HUDEP-2 (cell line): ENCODE results near the gene RIMBP2.
"Not testable (repeated sequence)": the region's sequence is repeated elsewhere in the genome, so short reads cannot be mapped to it uniquely, and the experiment has no call there.

Experiments
- DNase-seq, 76 experiments: peaks; one replicate each; lab custom pipeline; 2025; ENCODE audit not compliant: unreplicated experiment in 76 of 76; lab: John Stamatoyannopoulos, UW

RIMBP2 gene

DNA sequence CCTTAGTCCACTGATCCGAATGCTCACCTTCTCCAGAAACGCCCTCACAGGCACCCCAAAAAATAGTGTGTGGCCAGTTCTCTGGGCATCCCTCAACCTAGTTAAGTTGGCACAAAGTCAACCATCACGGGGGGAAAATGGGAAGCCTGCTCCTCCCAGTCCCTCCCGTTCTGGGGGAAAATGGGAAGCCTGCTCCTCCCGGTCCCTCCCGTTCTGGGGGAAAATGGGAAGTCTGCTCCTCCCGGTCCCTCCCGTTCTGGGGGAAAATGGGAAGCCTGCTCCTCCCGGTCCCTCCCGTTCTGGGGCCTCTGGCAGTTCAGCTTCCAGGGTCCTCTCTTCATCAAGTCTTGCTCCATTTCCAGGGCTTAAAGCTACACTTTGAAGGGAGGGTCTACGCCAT lies 106.1 kb downstream of the RIMBP2 start:
- DNase-seq = no peak

DNA sequence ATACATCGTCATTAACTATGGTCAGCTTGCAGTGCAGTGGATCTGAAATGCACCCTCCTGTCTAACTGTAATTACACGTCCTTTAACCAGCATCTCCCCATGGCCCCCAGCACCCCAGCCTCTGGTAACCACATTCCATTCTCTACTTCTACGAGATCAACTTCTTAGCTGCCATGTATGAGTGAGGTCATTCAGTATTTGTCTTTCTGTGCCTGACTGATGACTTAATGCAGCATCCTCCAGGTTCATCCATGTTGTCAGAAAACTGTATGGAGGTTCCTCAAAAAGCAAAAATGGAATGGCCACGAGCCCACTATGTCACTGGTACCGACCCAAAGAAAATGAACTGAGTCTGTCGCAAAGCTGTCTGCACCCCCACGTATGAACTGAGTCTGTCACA lies 107.3 kb downstream of the RIMBP2 start:
- no peak for DNase-seq

DNA sequence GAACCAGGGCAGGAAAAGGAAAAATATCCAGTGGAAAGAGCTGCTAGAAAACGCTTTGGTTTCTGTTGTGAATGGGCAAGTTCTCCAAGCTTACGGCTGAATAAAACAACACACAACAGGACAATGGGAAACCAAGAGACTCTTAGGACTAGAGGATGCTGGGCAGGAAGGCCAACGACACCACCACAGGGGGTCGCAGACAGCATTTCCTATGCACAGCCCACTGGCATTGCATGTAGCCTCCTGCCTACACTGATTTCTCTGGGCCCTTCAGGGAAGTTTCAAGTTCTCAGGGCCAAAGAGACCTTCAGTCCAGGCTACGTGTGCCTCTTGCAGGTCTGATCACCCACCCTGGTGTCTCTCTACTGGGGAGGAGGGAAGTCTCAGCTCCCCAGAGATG lies 108.0 kb downstream of the RIMBP2 start:
- no peak for DNase-seq

DNA sequence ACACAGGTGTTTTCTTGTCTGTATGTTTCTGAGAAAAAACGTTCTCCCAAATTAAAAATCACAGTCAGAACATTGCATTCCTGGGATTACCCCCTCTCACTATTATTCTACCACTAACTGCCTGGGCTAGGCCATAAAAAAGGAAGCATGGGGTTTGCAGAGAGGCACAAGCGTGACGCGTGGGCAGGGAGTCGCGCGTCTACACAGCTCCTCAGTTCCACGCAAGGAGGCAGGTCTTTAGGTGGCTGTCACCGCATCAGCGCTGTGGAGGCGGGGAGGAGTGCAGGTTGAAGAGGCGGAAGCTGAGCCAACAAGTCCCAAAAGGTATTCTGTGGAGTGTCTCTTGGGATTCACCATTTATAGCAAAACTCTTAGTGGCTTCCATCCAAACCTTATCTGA lies 109.9 kb downstream of the RIMBP2 start:
- DNase-seq = no peak

DNA sequence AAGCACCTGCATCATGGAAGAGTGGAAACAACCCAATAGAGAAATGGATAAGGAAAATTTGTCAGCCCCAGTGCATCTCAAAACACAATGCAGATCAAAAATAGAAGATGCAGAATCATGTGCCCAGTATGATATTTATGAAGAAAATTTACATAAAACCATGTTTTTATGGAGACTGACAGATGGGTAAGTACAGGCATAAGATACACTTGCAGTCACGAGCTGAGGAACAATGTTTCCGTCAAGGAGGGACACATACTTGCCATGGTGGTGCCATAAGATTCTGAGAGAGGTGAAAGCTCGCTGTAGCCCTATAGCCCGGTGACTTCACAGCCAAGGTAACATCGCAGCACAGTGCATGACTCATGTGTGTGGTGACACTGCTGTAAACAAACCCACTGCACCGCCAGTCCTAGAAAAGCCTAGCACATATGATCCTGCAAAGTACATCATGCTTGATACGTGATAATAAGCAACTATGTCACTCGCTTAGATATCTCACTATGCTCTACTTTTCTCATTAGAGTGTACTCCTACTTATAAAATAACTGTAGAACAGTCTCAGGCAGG lies 112.6 kb downstream of the RIMBP2 start:
- DNase-seq = no peak

DNA sequence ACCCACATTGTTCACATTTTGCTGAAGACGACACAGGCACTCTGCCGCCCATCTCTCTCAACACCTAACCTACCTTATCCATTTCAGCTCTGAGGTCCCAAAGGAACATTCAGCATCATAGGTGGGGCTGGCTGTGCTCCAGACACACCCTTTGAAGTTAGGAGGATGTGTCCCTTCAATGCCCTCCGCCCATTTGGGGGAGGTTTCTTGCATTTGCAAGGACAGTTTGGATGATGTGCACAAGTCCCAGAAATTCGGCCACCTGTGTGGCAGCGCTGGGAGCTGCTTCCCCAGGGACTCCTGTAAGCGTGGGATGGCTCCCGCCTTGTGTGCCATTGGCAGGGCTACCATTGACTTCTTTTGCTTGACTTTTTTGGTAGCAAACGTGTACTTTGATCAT lies 113.8 kb downstream of the RIMBP2 start:
- no peak for DNase-seq

DNA sequence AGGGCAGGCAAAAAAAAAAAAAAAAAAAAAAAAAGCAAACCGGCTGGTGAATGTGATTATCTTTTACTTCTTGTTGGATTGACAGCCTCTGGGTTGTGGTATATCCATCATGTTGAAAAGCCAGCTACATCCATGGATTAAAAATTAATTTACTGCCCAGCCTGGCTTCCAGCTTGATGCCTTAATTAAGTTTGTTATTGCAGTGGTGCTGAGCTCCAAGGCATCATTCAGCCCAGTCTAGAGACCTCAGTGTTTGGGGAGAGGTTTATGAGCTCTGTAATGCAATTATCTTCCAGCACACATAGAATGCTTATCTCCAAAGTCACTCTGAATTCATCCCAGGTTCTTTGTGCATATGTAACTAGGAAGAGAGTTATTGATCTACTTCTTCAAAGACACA lies 114.8 kb downstream of the RIMBP2 start:
- no peak for DNase-seq

DNA sequence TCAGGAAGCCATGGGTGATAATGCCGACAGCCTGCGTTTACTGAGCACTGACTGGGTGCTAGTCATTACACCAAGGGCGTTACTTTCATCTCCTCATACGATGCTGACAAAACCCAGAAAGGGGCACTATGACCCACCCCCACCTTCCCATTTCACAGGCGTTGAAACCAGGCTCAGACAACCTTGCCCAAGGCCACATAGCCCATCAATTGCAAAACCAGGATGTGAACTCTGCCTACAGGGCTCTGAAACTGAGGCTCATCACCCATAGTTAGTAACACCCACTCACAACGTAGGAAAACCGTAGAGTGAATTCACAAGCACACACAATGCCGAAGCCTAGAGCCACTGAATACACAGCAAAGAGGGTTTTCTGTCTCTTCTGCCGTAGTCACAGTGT lies 119.9 kb downstream of the RIMBP2 start:
- no peak for DNase-seq

DNA sequence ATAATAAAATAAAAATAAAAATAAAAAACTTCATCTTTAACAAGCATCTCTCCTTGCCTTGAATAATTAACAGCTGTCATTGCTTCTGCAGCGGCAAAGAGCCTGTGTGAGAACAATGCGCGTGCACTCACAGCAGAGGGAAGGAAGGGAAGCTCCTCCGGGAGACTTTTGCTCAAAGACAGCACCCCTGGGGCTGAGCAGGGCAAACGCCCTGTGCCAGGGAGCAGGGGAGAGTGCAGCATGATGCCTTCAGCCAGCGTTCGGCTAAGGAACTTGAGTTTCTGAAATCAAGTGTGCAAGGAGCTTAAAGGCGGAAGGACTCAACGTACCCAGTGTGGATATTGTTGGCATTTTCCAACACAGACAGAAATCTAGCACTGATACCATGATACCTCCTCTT lies 120.5 kb downstream of the RIMBP2 start:
- no peak for DNase-seq

DNA sequence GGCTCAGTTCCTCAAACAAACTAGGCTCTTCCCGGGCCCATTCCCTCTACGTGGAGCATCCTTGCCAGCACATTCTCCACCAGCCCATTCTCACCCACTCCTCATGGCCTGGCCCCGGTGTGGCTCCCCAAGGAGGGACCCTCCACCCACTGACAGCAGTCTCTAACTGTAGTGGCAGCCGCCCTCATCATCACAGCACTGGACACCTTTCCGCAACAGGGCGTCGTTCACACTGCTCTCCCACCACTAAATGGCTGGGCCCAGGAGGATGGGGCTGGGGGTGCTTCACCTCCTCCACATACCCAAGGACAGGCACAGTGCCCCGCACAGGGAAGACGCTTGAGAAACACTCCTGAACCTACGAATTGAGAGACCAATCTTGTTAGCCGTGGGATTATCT lies 123.0 kb downstream of the RIMBP2 start:
- no peak for DNase-seq

DNA sequence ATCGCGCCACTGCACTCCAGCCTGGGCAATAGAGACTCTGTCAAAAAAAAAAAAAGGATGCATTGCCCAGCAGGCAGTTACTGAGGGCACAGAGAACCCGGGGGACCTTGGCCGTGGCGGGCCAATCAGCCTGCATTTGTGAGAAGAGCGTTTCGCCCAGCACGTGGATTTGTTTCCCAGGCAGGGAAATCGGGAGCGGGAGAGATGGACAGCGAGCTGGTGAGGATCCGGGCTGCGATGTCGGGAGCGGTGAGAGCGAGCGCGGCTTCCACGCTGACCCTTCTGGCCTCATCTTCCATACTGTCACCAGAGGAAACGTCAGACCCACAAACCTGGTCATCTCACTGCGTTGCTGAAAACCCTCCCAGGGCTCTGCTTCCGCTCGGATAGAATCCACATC lies 123.5 kb downstream of the RIMBP2 start:
- no peak for DNase-seq

DNA sequence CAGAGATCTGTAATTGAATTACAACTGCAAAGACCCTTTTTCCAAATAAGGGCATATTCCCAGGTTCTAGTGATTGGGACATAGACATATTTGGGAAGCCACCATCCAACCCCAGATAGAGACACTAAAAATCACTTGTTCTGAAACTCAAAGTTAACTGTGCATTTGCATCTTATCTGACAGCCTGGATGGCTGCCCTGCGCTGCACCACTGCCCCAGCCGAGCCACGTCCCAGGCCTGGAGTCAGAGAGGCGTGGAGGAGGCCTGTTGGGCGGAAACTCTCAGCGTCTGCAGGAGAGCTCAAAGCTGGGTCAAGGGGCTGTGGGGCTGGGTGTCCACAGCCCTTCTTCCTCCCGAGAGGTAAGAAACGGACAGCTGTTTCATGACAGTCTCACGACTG lies 124.4 kb downstream of the RIMBP2 start:
- no peak for DNase-seq

DNA sequence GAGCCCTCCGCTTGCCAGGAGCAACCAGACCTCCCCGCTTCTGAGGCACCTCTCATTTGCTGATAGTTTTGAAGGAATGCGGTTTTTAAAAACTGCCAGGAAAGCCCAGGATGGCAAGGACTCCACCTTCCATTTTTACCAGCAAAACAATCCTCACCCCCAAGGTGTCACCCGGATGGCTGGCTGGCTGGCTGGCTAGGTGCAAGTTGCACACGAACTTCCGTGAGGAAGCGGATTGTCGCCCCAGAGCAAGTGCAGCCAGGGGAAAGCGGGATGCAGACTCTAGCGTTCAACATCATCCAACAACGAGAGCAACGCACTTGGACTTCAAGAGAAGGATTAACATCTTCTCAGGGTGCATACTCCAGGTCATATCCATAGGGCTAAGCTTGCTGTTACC lies 125.4 kb downstream of the RIMBP2 start:
- DNase-seq = no peak

DNA sequence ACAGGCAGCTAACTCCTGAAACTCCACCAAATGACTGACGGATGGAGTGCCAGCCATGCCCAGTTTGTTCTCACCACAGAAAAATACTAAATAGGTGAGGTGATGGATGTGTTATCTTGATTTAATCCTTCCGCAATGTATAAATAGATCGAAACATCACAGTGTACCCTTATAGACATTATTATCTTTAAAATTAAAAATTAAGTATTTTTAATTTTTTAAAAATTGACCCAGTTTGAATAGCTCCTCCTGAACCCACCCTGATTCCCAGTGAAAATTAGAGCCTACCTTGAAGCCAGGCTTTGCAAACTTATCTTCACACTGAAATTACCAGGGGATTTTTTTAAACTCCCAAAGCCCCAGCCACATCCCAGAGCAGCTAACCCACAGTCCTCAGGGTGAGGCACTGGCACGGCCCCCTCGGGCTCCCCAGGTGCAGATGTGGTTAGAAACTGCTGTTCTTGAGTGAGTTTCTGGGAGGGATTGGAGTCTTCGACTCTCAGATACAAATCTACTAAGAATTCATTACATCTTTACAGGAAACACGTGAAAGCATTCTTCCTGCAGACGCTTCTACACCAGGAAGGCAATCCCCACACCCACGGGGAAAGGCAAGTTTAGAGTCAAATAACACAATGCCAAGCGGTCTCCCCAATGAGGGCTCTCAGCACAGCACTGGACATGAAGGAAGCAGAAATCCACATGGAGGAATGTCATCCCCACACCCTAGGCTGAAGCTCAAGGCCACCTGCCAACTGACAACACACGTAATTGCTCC lies 126.4 kb downstream of the RIMBP2 start:
- DNase-seq = no peak

DNA sequence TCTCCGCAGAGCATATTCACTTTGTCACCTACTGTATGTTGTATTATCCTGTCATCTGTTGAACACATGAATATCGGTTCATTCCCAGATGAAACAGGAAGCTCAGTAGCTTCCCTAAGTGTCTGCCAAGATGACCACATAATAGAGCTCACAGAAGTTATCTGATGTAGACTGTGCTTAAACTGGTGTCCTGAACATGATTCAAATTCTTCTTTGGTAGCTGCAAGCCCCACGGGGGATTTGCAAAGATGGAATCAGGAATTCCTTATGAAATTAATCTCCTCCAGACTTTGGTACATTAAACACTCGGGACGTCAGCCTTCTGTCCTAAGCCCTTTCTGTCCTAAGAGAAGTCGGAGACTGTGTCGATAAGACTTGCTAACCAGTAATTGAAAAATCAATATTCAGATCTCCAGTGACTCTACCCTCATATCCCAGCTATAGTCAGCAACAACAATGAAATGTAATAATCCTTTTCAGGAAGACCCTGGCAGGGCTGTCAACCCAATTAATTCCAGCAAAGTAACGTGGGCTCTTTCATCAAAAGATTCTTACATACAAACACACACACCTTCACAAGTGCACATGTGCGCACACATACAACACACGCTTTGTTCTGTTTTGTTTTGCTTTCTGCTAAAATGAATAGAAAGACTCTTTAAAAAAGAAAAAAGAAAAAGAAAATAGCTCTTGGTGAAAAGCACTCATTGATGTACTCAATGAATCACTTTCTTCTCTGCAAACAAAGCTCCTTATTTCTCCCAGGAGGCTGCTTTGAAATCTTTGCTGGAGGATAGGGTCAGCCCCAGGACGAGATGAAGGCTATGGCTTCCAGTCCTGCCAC lies 127.2 kb downstream of the RIMBP2 start:
- DNase-seq = no peak

DNA sequence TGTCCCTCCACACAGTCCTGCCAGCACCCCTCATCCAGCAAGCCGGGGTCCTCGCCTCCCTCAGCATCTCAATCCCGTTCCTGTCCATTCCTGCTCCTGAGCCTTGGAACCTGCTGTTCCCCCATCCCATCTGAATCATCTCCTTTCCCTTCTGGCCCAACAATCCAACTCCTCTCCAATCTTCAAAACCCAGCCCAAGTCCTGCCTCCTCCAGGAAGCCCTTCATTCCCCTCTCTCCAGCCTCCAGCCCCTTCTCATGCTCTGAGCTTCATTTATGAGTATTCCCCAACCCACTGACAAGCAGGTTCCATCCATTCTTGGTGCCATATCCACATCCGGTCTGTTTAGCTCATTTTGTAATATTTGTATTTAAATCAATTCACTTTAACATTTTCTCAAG lies 128.1 kb downstream of the RIMBP2 start:
- DNase-seq = no peak

DNA sequence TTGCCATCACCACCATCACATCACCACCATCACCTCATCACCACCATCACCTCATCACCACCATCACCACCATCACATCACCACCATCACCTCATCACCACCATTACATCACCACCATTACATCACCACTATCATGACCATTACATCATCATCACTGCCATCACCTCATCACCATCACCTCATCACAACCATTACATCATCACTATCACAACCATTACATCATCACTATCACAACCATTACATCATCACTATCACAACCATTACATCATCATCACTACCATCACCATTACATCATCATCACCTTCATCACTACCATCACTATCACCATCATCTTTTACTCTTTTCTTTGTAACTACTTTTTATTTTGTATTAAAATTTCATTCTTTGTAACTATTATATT lies 131.6 kb downstream of the RIMBP2 start:
- DNase-seq = not testable (repeated sequence)

DNA sequence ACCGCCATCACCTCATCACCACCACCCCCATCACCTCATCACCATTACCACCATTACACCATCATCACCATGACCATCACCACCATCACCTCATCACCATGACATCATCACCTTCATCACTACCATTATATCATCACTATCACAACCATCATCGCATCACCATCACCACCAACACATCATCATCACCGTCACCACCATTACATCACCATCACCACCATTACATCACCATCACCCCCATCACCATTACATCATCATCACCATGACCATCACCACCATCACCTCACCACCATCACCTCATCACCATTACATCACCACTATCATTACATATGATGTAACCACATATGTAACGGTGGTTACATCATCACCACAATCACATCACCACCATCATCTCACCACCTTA lies 132.3 kb downstream of the RIMBP2 start:
- DNase-seq = no peak

DNA sequence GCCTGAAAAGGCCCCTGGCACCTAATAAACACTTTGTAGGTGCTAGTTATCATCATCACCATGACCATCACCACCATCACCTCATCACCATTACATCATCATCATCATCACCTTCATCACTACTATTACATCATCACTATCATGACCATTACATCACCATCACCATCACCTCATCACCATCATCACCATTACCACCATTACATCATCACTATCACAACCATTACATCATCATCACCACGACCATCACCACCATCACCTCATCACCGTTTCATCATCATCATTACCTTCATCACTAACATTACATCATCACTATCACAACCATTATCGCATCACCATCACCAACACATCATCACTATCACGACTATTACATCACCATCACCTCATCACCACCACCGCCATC lies 132.8 kb downstream of the RIMBP2 start:
- no peak for DNase-seq

DNA sequence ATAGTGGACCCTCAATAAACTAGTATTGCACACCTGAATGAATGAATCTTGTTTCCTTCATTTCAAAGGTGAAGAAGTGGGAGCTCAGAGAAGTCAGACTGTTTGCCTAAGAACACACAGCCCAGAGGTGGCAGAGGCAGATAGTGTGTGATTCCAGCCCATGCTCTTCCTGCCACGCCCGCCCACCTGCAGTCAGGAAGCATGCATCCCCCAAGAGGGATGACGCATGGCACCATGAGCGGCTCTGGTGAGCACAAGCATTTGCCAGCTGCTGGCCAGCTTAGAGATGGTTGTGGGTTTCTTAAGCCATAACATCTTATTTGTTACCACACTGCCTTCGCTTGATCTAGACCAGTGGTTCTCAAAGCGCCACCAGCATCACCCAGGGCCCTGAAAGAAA lies 133.8 kb downstream of the RIMBP2 start:
- DNase-seq = no peak

DNA sequence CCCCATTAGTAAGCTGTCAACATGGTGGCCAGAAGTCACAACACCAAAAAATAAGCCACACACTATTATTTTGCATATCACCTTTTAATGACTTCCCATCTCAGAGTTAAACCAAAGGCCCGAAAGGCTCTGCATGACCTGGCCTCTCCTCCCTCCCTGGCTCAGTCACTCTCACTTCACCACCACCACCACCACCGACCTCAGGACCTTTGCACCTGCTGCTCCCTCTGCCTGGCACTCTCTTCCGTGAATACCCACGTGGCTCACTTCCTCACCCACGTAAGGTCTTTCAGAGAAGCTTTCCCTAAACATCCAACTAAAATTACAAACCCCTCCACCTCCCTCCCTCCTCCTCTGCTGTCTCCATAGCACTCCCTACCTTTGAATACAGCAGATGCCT lies 134.3 kb downstream of the RIMBP2 start:
- no peak for DNase-seq

DNA sequence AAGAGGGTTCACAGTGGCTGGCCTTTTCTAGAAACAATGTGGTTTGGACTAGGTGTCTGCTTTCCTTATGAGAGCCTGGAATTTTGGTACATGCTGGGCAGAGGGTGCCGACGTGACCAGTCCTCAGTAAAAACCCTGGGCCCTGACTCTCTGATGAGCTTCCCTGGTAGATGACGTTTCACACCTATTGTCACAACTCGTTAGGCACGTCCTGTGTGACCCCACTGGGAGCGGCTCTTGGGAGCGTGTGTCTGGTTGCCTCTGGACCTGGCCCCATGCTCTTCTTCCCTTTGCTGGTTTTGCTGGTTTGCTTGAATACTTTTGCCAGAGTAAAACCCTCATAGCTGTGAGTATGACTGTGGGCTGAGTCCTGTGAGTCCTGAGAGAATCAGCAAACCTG lies 136.9 kb downstream of the RIMBP2 start:
- no peak for DNase-seq
